Ramos (cell line): ENCODE data around the gene PPID.
"Not testable (repeated sequence)": the region's sequence is repeated elsewhere in the genome, so short reads cannot be mapped to it uniquely, and the experiment has no call there.

Experiments used
- in situ Hi-C: fragments of 300-500 bp; cut with MboI; formaldehyde crosslinking; loops from one replicate; pipeline ENCODE4 v1.14.3; 2022; ENCODE audit warnings: low sequenced_read_pairs; ENCODE audit not compliant: unreplicated experiment

The PPID gene

GRCh38 chr4:158670975-158671664 lies 52.1 kb downstream of the PPID start:
- in situ Hi-C loops, result no loop called here

GRCh38 chr4:158669310-158669709 lies 53.9 kb downstream of the PPID start:
- in situ Hi-C loops, result no loop called here

- in situ Hi-C loops, result no loop called here
Measured at GRCh38 chr4:158667651-158668198, 55.5 kb downstream of the PPID start.

GRCh38 chr4:158666892-158667291 lies 56.3 kb downstream of the PPID start:
- in situ Hi-C loops, result no loop called here

GRCh38 chr4:158664806-158665205 lies 58.4 kb downstream of the PPID start:
- in situ Hi-C loops, result no loop called here

- in situ Hi-C loops, result not testable (repeated sequence)
Measured at GRCh38 chr4:158663707-158664625, 59.2 kb downstream of the PPID start.

- in situ Hi-C loops, result not testable (repeated sequence)
Measured at GRCh38 chr4:158663255-158663654, 59.9 kb downstream of the PPID start.
